ENCODE data around the gene ZSCAN12. TPM values are rescaled to one million over a fixed set of nuclear protein-coding genes. Genes with fewer than 3 reads are reported as not detected.

The ZSCAN12 gene
- total and polyA plus RNA-seq, 5 donors, result 1.4 to 4.2 (median 3.8) TPM

Other genes with a start within 250 kb of the ZSCAN12 start
- gene ZSCAN9, start 174.5 kb downstream of the ZSCAN12 start, total RNA-seq, result 10 to 100 TPM in 1 of 4 donors, 1 to 10 TPM in 3; 8.4 to 11.3 (median 8.8) TPM
- gene ZSCAN9, start 174.5 kb downstream of the ZSCAN12 start, polyA plus RNA-seq, result 8.7 TPM
- gene ZKSCAN4, start 147.5 kb downstream of the ZSCAN12 start, total RNA-seq, result 1 to 10 TPM; 3.3 to 4.0 (median 3.6) TPM
- 1.5 TPM for gene ZKSCAN4, start 147.5 kb downstream of the ZSCAN12 start, polyA plus RNA-seq
- 1 to 10 TPM; 6.1 to 6.4 (median 6.2) TPM for gene NKAPL, start 140.4 kb downstream of the ZSCAN12 start, total RNA-seq
- 5.5 TPM for gene NKAPL, start 140.4 kb downstream of the ZSCAN12 start, polyA plus RNA-seq
- 10 to 100 TPM; 12.0 to 20.2 (median 15.2) TPM for gene ZSCAN26, start 132.6 kb downstream of the ZSCAN12 start, total RNA-seq
- gene ZSCAN26, start 132.6 kb downstream of the ZSCAN12 start, polyA plus RNA-seq, result 11.4 TPM
- 1 to 10 TPM; 3.0 to 3.6 (median 3.2) TPM for gene PGBD1, start 118.2 kb downstream of the ZSCAN12 start, total RNA-seq
- gene PGBD1, start 118.2 kb downstream of the ZSCAN12 start, polyA plus RNA-seq, result 2.3 TPM
- gene ZSCAN31, start 63.6 kb downstream of the ZSCAN12 start, total RNA-seq, result 10 to 100 TPM in 2 of 4 donors, 1 to 10 TPM in 2; 8.3 to 18.4 (median 10.2) TPM
- 3.9 TPM for gene ZSCAN31, start 63.6 kb downstream of the ZSCAN12 start, polyA plus RNA-seq
- gene ZKSCAN3, start 49.8 kb downstream of the ZSCAN12 start, total RNA-seq, result 1 to 10 TPM; 4.1 to 7.2 (median 6.0) TPM
- gene ZKSCAN3, start 49.8 kb downstream of the ZSCAN12 start, polyA plus RNA-seq, result 1.7 TPM
- 1 to 10 TPM; 1.8 to 2.9 (median 2.0) TPM for gene ZSCAN23, start 43.7 kb upstream of the ZSCAN12 start, total RNA-seq
- gene ZSCAN23, start 43.7 kb upstream of the ZSCAN12 start, polyA plus RNA-seq, result 0.48 TPM
- gene GPX6, start 116.0 kb upstream of the ZSCAN12 start, total RNA-seq, result not detected
- gene GPX6, start 116.0 kb upstream of the ZSCAN12 start, polyA plus RNA-seq, result not detected
- gene GPX5, start 126.1 kb upstream of the ZSCAN12 start, total RNA-seq, result not detected
- not detected for gene GPX5, start 126.1 kb upstream of the ZSCAN12 start, polyA plus RNA-seq

All from right cardiac atrium (tissue), 5 donors.